IPS DF 6.9 (cell line): ENCODE results near the gene SIGLEC7.

Experiments used
- DNase-seq: peaks from one replicate; pipeline ENCODE4 v3.0.0-alpha.2; 2013; ENCODE audit warnings: low read depth, low spot score
- H3K27ac ChIP-seq: one replicate; pipeline ENCODE4 v1.5.1; 2013; ENCODE audit warnings: low read length, control low read depth
- H3K27me3 ChIP-seq: 2 replicates; pipeline ENCODE4 v1.6.1; 2013; ENCODE audit warnings: mild to moderate bottlenecking, low read length; ENCODE audit not compliant: control insufficient read depth, insufficient read depth
- H3K36me3 ChIP-seq: 2 replicates; pipeline ENCODE4 v1.6.1; 2013; ENCODE audit warnings: low read length; ENCODE audit not compliant: control insufficient read depth, insufficient read depth
- H3K4me1 ChIP-seq: 2 replicates; pipeline ENCODE4 v1.6.1; 2013; ENCODE audit warnings: low read length; ENCODE audit not compliant: control insufficient read depth, insufficient read depth
- H3K4me3 ChIP-seq: 2 replicates; pipeline ENCODE4 v1.5.1; 2013; ENCODE audit warnings: mild to moderate bottlenecking, low read length
- H3K9me3 ChIP-seq: 2 replicates; pipeline ENCODE4 v1.6.1; 2013; ENCODE audit warnings: low read length, inconsistent platforms; ENCODE audit not compliant: control insufficient read depth, insufficient read depth
- WGBS: extraction: QIAGEN DNeasy Blood & Tissue Kit; methylation state at CpG from one replicate; pipeline ENCODE4 v1.1.7; 2013; ENCODE audit warnings: mixed read lengths, missing lambda C conversion rate; ENCODE audit not compliant: insufficient read length, insufficient coverage; 5-methylcytosine and 5-hydroxymethylcytosine counted together

The SIGLEC7 gene

DNA sequence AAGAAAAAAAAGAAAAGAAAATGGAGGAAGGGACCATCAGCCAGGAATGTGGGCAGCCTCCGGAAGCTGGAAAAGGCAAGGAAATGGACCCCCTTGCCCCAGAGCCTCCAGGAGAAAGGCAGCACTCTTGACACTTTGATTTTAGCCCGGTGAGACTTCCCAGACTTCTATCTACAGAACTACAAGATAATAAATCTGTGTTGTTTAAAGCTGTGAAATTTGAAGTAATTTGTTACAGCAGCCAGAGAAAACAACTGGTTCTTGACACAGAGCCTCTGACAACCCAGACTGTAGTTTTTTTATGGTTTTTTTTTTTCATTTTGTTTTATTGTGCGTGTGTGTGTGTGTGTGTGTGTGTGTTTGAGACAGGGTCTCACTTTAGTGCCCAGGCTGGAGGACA lies 41.5 kb upstream of the SIGLEC7 start:
- H3K9me3 ChIP-seq, result no peaks in the 10 kb centered on the region
- H3K27ac ChIP-seq, result no peak overlapping the region
- no peaks in the 10 kb centered on the region for H3K27me3 ChIP-seq
- WGBS, result no CpG with 5 or more reads among the region's 3 CpGs
- no peak overlapping the region for H3K4me3 ChIP-seq
- peaks cover 8% of the 10 kb centered on the region; the same call in 1 of the 2 replicates for H3K36me3 ChIP-seq
- no peak for DNase-seq
- no peaks in the 10 kb centered on the region; the same call in 1 of the 2 replicates for H3K4me1 ChIP-seq

DNA sequence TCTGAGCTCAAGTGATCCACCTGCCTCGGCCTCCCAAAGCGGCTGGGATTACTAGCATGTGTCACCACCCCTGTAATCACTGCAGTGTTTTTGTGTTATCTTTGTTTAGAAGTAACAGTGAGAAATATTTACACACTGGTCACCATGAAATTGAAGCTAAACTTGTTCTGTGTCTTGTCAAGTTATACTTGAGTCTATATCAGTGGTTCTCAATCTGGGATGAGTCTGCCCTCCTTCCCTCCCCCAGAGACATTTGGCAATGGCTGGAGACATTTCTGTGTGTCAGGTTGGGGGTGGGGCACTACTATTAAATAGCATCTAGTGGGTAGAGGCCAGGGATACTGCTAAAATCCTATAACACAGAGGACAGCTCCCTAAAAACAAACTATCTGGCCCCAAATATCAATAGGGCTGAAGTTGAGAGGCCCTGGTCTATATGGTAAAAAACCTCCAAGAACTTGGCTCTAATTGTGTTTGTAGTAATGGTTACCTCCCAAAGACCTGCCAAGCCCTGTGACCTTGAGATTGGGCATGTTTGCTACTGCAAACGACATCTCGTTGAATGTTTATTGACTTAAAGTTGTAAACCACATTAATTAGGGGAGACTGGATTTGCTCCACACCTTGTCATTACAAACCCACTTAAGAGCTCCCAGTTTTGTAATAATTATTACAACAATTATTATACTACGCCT lies 40.8 kb upstream of the SIGLEC7 start:
- Histone ChIP-seq H3K9me3 (no peaks in the 10 kb centered on the region), H3K27me3 (no peaks in the 10 kb centered on the region), H3K27ac (no peak overlapping the region), H3K36me3 (peaks cover 8% of the 10 kb centered on the region; the same call in 1 of the 2 replicates), H3K4me3 (no peak overlapping the region), H3K4me1 (no peaks in the 10 kb centered on the region; the same call in 1 of the 2 replicates)
- no peak for DNase-seq
- no CpG with 5 or more reads among the region's 5 CpGs for WGBS

DNA sequence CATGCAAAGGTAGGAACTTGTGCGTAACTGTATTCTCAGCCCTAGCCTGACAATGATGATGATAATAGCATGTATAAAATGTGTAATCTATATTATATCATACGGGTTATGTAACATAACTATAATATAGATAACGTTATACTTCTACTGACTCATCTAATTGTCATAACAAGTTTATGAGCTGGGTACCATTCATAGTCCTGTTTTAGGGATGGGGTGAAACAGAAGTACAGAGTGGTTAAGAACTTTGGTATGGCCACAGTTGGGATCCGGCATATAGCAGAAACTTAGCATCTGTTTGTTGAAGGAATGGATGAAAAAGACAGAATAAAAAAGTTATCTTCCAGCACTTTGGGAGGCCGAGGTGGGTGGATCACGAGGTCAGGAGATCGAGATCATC lies 39.1 kb upstream of the SIGLEC7 start:
- no peaks in the 10 kb centered on the region for H3K27me3 ChIP-seq
- H3K27ac ChIP-seq, result no peak overlapping the region
- H3K36me3 ChIP-seq, result peaks cover 8% of the 10 kb centered on the region; the same call in 1 of the 2 replicates
- H3K4me3 ChIP-seq, result no peak overlapping the region
- WGBS, result no CpG with 5 or more reads among the region's 7 CpGs
- DNase-seq, result no peak
- H3K9me3 ChIP-seq, result no peaks in the 10 kb centered on the region
- H3K4me1 ChIP-seq, result peaks cover 1% of the 10 kb centered on the region; the same call in 1 of the 2 replicates

DNA sequence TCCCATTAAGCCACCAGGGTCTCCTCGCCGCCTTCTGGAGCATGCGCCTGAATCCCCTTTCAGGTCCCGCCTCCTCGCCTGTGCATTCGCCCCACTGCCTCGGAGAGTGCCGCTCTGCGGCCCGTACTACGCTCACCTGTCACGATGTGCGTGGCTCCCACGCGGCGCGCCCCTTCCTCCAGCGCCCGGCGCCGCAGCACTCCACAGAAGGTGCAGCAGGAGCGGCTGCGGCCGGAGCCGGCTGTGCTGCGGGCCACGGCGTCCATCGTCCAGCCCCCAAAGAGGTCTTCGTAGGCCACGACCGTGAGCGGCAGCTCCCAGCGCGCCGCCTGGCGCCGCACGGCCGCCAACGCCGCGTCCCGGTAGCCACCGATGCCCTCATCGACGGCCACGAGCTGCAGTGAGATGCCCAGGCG lies 38.2 kb upstream of the SIGLEC7 start:
- DNase-seq, result no peak
- peaks cover 8% of the 10 kb centered on the region; the same call in 1 of the 2 replicates for H3K36me3 ChIP-seq
- H3K27ac ChIP-seq, result no peak overlapping the region
- no peaks in the 10 kb centered on the region for H3K27me3 ChIP-seq
- H3K4me3 ChIP-seq, result no peak overlapping the region
- H3K9me3 ChIP-seq, result no peaks in the 10 kb centered on the region
- WGBS, result no CpG with 5 or more reads among the region's 49 CpGs
- H3K4me1 ChIP-seq, result peaks cover 1% of the 10 kb centered on the region; the same call in 1 of the 2 replicates

DNA sequence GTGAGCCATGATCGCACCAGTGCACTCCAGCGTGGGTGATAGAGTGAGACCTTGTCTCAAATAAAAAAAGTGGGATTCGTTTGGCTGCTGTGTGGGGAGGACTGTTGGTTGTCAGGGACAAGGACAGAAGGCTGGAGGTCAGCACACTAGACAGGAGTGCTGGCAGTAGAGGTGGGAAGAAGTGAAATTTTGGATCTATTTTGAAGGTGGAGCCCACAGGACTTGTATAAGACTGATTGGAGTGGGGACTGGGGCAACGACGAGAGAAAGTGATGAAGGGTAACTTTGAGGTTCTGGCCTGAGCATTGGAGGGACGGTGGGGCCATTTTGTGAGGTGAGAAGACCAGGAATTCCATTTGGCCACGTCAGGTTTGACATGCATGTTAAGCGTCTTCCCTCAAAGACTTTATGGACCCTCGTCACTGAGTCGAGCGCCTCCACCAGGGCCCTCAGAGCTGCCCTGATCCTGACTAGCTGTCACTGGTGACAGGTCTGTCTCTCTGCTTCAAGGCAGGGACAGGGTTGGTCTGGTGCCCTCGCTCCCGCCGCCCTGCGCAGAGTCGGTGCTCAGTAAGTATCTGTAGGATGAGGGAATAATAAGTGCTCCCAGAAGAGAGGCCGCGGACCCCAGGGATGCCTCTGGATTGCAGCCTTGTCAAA lies 34.6 kb upstream of the SIGLEC7 start:
- no peaks in the 10 kb centered on the region for H3K9me3 ChIP-seq
- H3K4me3 ChIP-seq, result peak overlapping the region; percentile 78; the same call in 1 of the 2 replicates
- H3K4me1 ChIP-seq, result peaks cover 1% of the 10 kb centered on the region; the same call in 1 of the 2 replicates
- H3K27ac ChIP-seq, result no peak overlapping the region
- H3K27me3 ChIP-seq, result no peaks in the 10 kb centered on the region
- no CpG with 5 or more reads among the region's 18 CpGs for WGBS
- H3K36me3 ChIP-seq, result peaks cover 8% of the 10 kb centered on the region; the same call in 1 of the 2 replicates
- DNase-seq, result no peak

DNA sequence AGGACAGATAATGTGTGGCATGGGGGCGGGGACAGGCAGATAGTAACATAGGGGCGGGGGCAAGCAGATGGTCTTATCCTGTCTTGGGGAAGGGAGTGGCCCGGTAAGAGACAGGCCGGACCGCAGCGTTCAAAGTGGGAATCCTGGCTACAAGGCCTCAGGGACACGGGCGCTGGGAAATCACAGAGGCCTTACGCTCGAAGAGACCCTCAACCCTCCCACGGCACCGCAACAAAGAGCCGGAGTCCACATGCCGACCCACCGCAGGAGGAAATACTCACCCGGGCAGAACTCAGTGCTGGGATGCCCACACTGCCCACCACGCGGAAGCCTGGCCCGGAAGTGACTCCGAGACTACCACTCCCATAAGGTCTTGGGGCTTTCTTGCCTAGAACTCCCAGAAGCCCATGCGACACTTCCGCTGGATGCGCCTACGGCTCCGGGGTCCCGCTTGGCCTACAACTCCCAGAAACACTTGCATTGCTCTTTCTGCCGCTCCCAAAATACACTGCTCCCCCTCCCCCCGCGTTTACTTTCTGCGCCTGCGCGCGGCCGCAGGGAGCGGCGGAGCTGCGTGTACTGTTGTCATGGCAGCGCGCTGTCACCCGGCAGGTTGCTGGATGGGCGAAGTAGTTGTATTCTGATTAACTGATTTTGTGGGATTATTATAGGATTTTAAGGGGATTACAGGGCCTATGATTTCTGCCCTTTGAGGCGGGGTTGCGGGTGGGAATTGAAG lies 33.9 kb upstream of the SIGLEC7 start, which contains the start of gene CTU1:
TSS of gene CTU1 (minus strand) at position 344 of the 739 bp plus-strand sequence. CDS start 3,840 bp downstream, outside the sequence.
- Histone ChIP-seq H3K4me3 (peak within 1 kb of the TSS; percentile 78), H3K27me3 (no peaks in the 10 kb centered on the region), H3K27ac (no peak within 1 kb of the TSS), H3K9me3 (no peaks in the 10 kb centered on the region), H3K36me3 (peaks cover 8% of the 10 kb centered on the region; the same call in 1 of the 2 replicates), H3K4me1 (peaks cover 1% of the 10 kb centered on the region; the same call in 1 of the 2 replicates)
- no CpG with 5 or more reads among the region's 43 CpGs for WGBS
- peak; percentile 96 for DNase-seq

DNA sequence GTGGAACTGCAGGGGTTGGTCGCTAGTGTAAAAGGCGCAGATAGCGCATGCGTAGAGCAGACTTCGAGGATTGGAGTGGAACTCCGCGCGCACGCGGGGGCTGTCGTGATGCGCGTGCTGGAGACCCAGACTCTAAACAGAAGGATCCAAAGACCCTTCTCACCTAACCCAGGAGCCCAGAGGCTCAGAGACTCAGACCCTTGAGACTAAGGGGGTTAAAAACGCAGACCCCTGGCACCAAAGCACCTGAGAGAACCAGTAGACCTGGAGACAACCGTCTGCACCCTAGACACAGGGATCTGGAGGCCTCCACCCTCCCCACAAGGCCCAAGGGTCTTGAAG lies 33.3 kb upstream of the SIGLEC7 start:
- Histone ChIP-seq H3K27ac (no peak overlapping the region), H3K27me3 (no peaks in the 10 kb centered on the region), H3K4me3 (peak overlapping the region; percentile 44; the same call in 1 of the 2 replicates), H3K9me3 (no peaks in the 10 kb centered on the region), H3K4me1 (peaks cover 1% of the 10 kb centered on the region; the same call in 1 of the 2 replicates), H3K36me3 (peaks cover 6% of the 10 kb centered on the region; the same call in 1 of the 2 replicates)
- no CpG with 5 or more reads among the region's 15 CpGs for WGBS
- no peak for DNase-seq

DNA sequence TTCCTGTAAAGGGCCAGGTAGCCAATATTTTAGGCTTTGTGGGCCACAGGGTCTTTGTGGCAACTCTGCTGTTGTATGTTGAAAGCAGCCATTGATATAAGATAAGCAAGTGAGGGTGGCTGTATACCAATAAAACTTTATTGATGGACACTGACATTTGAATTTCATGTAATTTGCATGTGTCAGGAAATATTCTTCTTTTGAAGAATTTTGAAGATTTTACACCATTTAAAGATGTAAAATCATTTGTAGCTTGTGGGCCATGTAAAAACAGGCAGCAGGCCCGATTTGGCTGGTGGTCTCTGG lies 31.5 kb upstream of the SIGLEC7 start:
- no peak overlapping the region for H3K4me3 ChIP-seq
- H3K36me3 ChIP-seq, result no peaks in the 10 kb centered on the region
- no peak overlapping the region for H3K27ac ChIP-seq
- DNase-seq, result no peak
- H3K9me3 ChIP-seq, result no peaks in the 10 kb centered on the region
- no peaks in the 10 kb centered on the region for H3K27me3 ChIP-seq
- no CpG with 5 or more reads among the region's 1 CpG for WGBS
- peaks cover 1% of the 10 kb centered on the region; the same call in 1 of the 2 replicates for H3K4me1 ChIP-seq

DNA sequence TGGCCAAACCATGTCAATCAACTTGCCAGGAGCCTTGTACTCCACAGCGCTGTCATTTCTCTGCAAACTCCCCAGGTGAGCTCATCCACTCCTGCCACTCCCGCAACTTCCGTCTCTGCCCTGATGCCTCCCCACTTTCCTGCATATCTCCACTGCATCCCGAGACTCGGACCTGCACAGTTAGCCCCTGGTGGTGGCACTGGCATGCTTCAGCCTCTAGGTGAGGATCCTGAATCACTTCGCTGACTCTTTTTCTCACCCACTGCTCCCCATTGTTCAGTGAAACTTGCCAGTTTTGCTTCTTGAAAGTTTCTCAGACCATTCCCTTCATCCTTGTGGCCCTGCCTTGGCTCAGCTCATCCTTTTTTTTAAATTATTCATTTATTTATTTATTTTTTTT lies 30.5 kb upstream of the SIGLEC7 start:
- H3K27me3 ChIP-seq, result no peaks in the 10 kb centered on the region
- no peak overlapping the region for H3K4me3 ChIP-seq
- WGBS, result no CpG with 5 or more reads among the region's 6 CpGs
- no peak overlapping the region for H3K27ac ChIP-seq
- H3K9me3 ChIP-seq, result no peaks in the 10 kb centered on the region
- peaks cover 1% of the 10 kb centered on the region; the same call in 1 of the 2 replicates for H3K4me1 ChIP-seq
- DNase-seq, result no peak
- no peaks in the 10 kb centered on the region for H3K36me3 ChIP-seq

DNA sequence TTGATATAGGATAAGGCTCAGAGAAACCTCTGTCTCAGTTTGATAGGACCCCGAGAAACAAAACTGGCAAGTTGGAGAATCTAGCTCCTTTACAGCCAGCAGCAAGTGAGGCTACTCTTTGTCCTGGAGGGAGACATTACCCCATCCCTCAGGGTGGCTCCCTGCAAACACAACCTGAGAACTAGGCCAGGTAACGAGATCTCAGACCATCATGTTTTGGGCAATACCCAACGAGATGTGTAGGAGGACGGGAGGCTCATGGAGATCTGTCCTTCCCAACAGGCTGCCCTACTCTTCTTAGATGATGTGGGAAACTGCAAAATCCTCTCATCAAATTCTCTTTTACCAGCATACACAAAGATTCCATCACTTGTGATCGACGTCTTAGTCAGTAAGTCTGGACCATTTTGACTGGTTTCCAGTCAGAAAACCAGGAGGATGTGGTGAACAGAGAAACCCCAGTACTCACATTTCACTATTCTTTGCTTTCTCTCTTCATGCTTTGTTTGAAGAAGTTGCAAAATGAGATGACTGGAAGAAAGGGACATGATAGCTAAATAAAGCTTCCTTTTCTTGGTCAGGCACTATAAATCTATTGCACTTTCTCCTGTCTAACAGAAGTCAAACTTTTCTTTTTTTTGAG lies 27.9 kb upstream of the SIGLEC7 start:
- no CpG with 5 or more reads among the region's 6 CpGs for WGBS
- Histone ChIP-seq H3K9me3 (no peaks in the 10 kb centered on the region), H3K36me3 (no peaks in the 10 kb centered on the region), H3K27ac (no peak overlapping the region), H3K27me3 (no peaks in the 10 kb centered on the region), H3K4me3 (no peak overlapping the region), H3K4me1 (no peaks in the 10 kb centered on the region)
- no peak for DNase-seq
